Measurements from ENCODE around the gene DDC.

- TF ChIP-seq REST (IDR thresholded peaks at IDR 0.05; ENCODE audit: low read depth) (no peak), EGR1 (IDR thresholded peaks at IDR 0.05) (no peak), CEBPB (IDR thresholded peaks at IDR 0.05) (no peak), EP300 (IDR thresholded peaks at IDR 0.05; ENCODE audit: borderline replicate concordance) (no peak), FOXM1 (IDR thresholded peaks at IDR 0.05; ENCODE audit: borderline replicate concordance, low read depth) (no peak)
Observed at GRCh38 chr7:50497068-50497642, 68.0 kb downstream of the DDC start.
